ENCODE measurements around the gene SPON1.
"Not testable (repeated sequence)": the region's sequence is repeated elsewhere in the genome, so short reads cannot be mapped to it uniquely, and the experiment has no call there.

SPON1 gene

GRCh38 chr11:14075118-14076078 lies 112.9 kb downstream of the SPON1 start:
- DNase-seq (ENCODE audit: low spot score): no peak
- TF ChIP-seq CTCF (IDR thresholded peaks at IDR 0.05; ENCODE audit: extremely low read depth, missing control alignments): no peak

- no peak for DNase-seq (ENCODE audit: low spot score)
- no peak for TF ChIP-seq CTCF (IDR thresholded peaks at IDR 0.05; ENCODE audit: extremely low read depth, missing control alignments)
Observed at GRCh38 chr11:14079011-14079410, 116.5 kb downstream of the SPON1 start.

- no peak for DNase-seq (ENCODE audit: low spot score)
- no peak for TF ChIP-seq CTCF (IDR thresholded peaks at IDR 0.05; ENCODE audit: extremely low read depth, missing control alignments)
Observed at GRCh38 chr11:14079797-14080196, 117.3 kb downstream of the SPON1 start.

GRCh38 chr11:14081581-14082231 lies 119.2 kb downstream of the SPON1 start:
- no peak for DNase-seq (ENCODE audit: low spot score)
- TF ChIP-seq CTCF (IDR thresholded peaks at IDR 0.05; ENCODE audit: extremely low read depth, missing control alignments): no peak

GRCh38 chr11:14082338-14082737 lies 119.8 kb downstream of the SPON1 start:
- TF ChIP-seq CTCF (IDR thresholded peaks at IDR 0.05; ENCODE audit: extremely low read depth, missing control alignments): no peak
- no peak for DNase-seq (ENCODE audit: low spot score)

- not testable (repeated sequence) for DNase-seq (ENCODE audit: low spot score)
Observed at GRCh38 chr11:14088861-14089260, 126.3 kb downstream of the SPON1 start.

GRCh38 chr11:14089690-14090462 lies 127.4 kb downstream of the SPON1 start:
- TF ChIP-seq CTCF (IDR thresholded peaks at IDR 0.05; ENCODE audit: extremely low read depth, missing control alignments): no peak
- no peak for DNase-seq (ENCODE audit: low spot score)

GRCh38 chr11:14090631-14091030 lies 128.1 kb downstream of the SPON1 start:
- not testable (repeated sequence) for DNase-seq (ENCODE audit: low spot score)

Data from GM20000 (cell line).